ACHN (cell line): ENCODE measurements around the gene BMERB1.
A peak's percentile ranks its signal among the peaks of the same experiment; 100 is the strongest.
"Not testable (repeated sequence)": the region's sequence is repeated elsewhere in the genome, so short reads cannot be mapped to it uniquely, and the experiment has no call there.

Experiments used
- DNase-seq: peaks from one replicate; pipeline ENCODE4 v3.0.0-alpha.2; 2015
- in situ Hi-C: cut with HindIII; loops from 2 replicates; pipeline ENCODE4 v1.10.0; 2017; ENCODE audit warnings: low sequenced_read_pairs, low pct_ligation_motif_present, low pct_unique_long_range_greater_than_20kb

BMERB1 gene

GRCh38 chr16:15434425-15435215 is at the start of gene BMERB1:
Gene BMERB1, plus strand, starts transcription at chr16:15434588. Its CDS starts 66 bp downstream, at chr16:15434654.
- DNase-seq, result peak; percentile 56
- in situ Hi-C loops, result no loop called here

GRCh38 chr16:15388060-15388459 is 46.3 kb upstream of the BMERB1 start:
- DNase-seq, in situ Hi-C loops: not testable (repeated sequence)

GRCh38 chr16:15389916-15390315 is 44.5 kb upstream of the BMERB1 start:
- in situ Hi-C loops, DNase-seq: not testable (repeated sequence)

GRCh38 chr16:15393025-15393424 is 41.4 kb upstream of the BMERB1 start:
- DNase-seq, in situ Hi-C loops: not testable (repeated sequence)

GRCh38 chr16:15395631-15396508 is 38.5 kb upstream of the BMERB1 start, which contains the start of gene MPV17L:
Gene MPV17L, plus strand, starts transcription at chr16:15395754. Its CDS starts 144 bp downstream, at chr16:15395898.
- in situ Hi-C loops, result not testable (repeated sequence)
- DNase-seq, result peak; percentile 23

- DNase-seq, in situ Hi-C loops: not testable (repeated sequence)
Measured at GRCh38 chr16:15396509-15396829, 37.9 kb upstream of the BMERB1 start.

GRCh38 chr16:15396948-15397594 is 37.3 kb upstream of the BMERB1 start:
- in situ Hi-C loops, result no loop called here
- no peak for DNase-seq

- DNase-seq, result no peak
- in situ Hi-C loops, result no loop called here
Measured at GRCh38 chr16:15398618-15399316, 35.6 kb upstream of the BMERB1 start.

GRCh38 chr16:15399317-15399716 is 35.1 kb upstream of the BMERB1 start:
- no peak for DNase-seq
- in situ Hi-C loops, result no loop called here

GRCh38 chr16:15400314-15400713 is 34.1 kb upstream of the BMERB1 start:
- in situ Hi-C loops, result not testable (repeated sequence)

GRCh38 chr16:15401972-15402371 is 32.4 kb upstream of the BMERB1 start:
- in situ Hi-C loops, result no loop called here
- DNase-seq, result no peak

More at GRCh38 chr16:15400314-15400713, 34.1 kb upstream of the BMERB1 start:
- not testable (repeated sequence) for DNase-seq

GRCh38 chr16:15403392-15403995 is 30.9 kb upstream of the BMERB1 start:
- no peak for DNase-seq
- in situ Hi-C loops, result no loop called here

GRCh38 chr16:15404091-15404490 is 30.3 kb upstream of the BMERB1 start:
- in situ Hi-C loops, DNase-seq: not testable (repeated sequence)

GRCh38 chr16:15404792-15405191 is 29.6 kb upstream of the BMERB1 start:
- in situ Hi-C loops, result no loop called here
- DNase-seq, result no peak

- DNase-seq, in situ Hi-C loops: not testable (repeated sequence)
Measured at GRCh38 chr16:15407756-15408155, 26.6 kb upstream of the BMERB1 start.

GRCh38 chr16:15409476-15409875 is 24.9 kb upstream of the BMERB1 start:
- DNase-seq, in situ Hi-C loops: not testable (repeated sequence)

GRCh38 chr16:15415511-15415985 is 18.8 kb upstream of the BMERB1 start:
- DNase-seq, result no peak
- in situ Hi-C loops, result no loop called here

- DNase-seq, result no peak
Measured at GRCh38 chr16:15417197-15417596, 17.2 kb upstream of the BMERB1 start.

More at GRCh38 chr16:15417197-15417596, 17.2 kb upstream of the BMERB1 start:
- in situ Hi-C loops, result no loop called here
